GM12875 (cell line): ENCODE results near the gene KIFC1.
"Not testable (repeated sequence)": the region's sequence is repeated elsewhere in the genome, so short reads cannot be mapped to it uniquely, and the experiment has no call there.

Source experiments
- H3K4me3 ChIP-seq: one replicate; pipeline ENCODE4 v1.5.1; 2011; ENCODE audit warnings: low read depth, low read length, control low read depth
- CTCF ChIP-seq: IDR thresholded peaks from 2 replicates; pipeline ENCODE4 v1.5.1; 2011; ENCODE audit warnings: low read depth, mild to moderate bottlenecking, control low read depth, inconsistent platforms, low read length, moderate library complexity, borderline replicate concordance; ENCODE audit not compliant: insufficient read depth

KIFC1 gene

GRCh38 chr6:33391278-33391921 lies at the start of gene KIFC1:
Gene KIFC1, plus strand, starts transcription at chr6:33391823. Its CDS starts 163 bp downstream, at chr6:33391986.
- peak within 1 kb of the TSS; percentile 79 for H3K4me3 ChIP-seq
- peak; percentile 94 for TF ChIP-seq CTCF

- H3K4me3 ChIP-seq, result not testable (repeated sequence)
Measured at GRCh38 chr6:33343606-33343952, 48.0 kb upstream of the KIFC1 start.

GRCh38 chr6:33343953-33344611 lies 47.5 kb upstream of the KIFC1 start:
- H3K4me3 ChIP-seq, result no peak overlapping the region
- TF ChIP-seq CTCF, result no peak

- H3K4me3 ChIP-seq, result no peak overlapping the region
- TF ChIP-seq CTCF, result peak; percentile 56; the same call in 1 of the 2 replicates
Measured at GRCh38 chr6:33344701-33345697, 46.6 kb upstream of the KIFC1 start.

GRCh38 chr6:33346972-33347371 lies 44.7 kb upstream of the KIFC1 start:
- not testable (repeated sequence) for H3K4me3 ChIP-seq

GRCh38 chr6:33347816-33348215 lies 43.8 kb upstream of the KIFC1 start:
- no peak overlapping the region for H3K4me3 ChIP-seq
- no peak for TF ChIP-seq CTCF

- H3K4me3 ChIP-seq, result not testable (repeated sequence)
Measured at GRCh38 chr6:33355860-33356259, 35.8 kb upstream of the KIFC1 start.

- H3K4me3 ChIP-seq, result no peak overlapping the region
- TF ChIP-seq CTCF, result no peak
Measured at GRCh38 chr6:33356295-33356694, 35.3 kb upstream of the KIFC1 start.

- H3K4me3 ChIP-seq, result not testable (repeated sequence)
Measured at GRCh38 chr6:33357160-33357871, 34.3 kb upstream of the KIFC1 start.
